H1 (cell line): Measurements from ENCODE around the gene TOR1AIP1. TPM values are rescaled to one million over a fixed set of nuclear protein-coding genes. Genes with fewer than 3 reads are reported as not detected.

Experiments
- CTCF ChIA-PET: fragments of 300-600 bp; sonication (Branson Sonifier 250); formaldehyde crosslinking; loops from one replicate; lab custom pipeline; 2021; ENCODE audit not compliant: partially characterized antibody; lab: Charles Lee
- POLR2A ChIA-PET: fragments of 300-600 bp; sonication (Branson Sonifier 250); formaldehyde crosslinking; loops from one replicate; lab custom pipeline; 2021; ENCODE audit warnings: inconsistent platforms; ENCODE audit not compliant: partially characterized antibody; lab: Charles Lee
- DNase-seq, 2 experiments: peaks; one replicate each; pipeline versions ENCODE4 v3.0.0 to v3.0.0-alpha.2; 2010 to 2022; ENCODE audit warnings: low spot score in 2 of 2, low read depth in 1 of 2, mixed read lengths in 1 of 2
- FAIRE-seq: peaks from 2 replicates; lab custom pipeline; 2011; peaks lifted over from hg19 to GRCh38; lab: Jason Lieb, UNC
- H2AFZ ChIP-seq: 2 replicates; pipeline ENCODE4 v1.8.1; 2012; ENCODE audit warnings: low read length, inconsistent platforms
- H2AK5ac ChIP-seq: 2 replicates; pipeline ENCODE4 v1.6.1; 2013; ENCODE audit warnings: low read depth, low read length
- H2BK120ac ChIP-seq: replicated peaks from 2 replicates; pipeline ENCODE3; 2013; ENCODE audit warnings: low read depth, low read length, inconsistent platforms
- H2BK12ac ChIP-seq: 2 replicates; pipeline ENCODE4 v1.6.1; 2013; ENCODE audit warnings: low read depth, low read length
- H2BK15ac ChIP-seq: 2 replicates; pipeline ENCODE4 v1.6.1; 2013; ENCODE audit warnings: low read length
- H2BK20ac ChIP-seq: 2 replicates; pipeline ENCODE4 v1.6.1; 2013; ENCODE audit warnings: low read length
- H2BK5ac ChIP-seq: 2 replicates; pipeline ENCODE4 v1.6.1; 2013; ENCODE audit warnings: low read depth, low read length
- H3K14ac ChIP-seq: 2 replicates; pipeline ENCODE4 v1.6.1; 2013; ENCODE audit warnings: inconsistent platforms; ENCODE audit not compliant: insufficient read length
- H3K18ac ChIP-seq: 2 replicates; pipeline ENCODE4 v1.6.1; 2013; ENCODE audit warnings: low read length; ENCODE audit errors: extremely low read depth
- H3K23ac ChIP-seq: 2 replicates; pipeline ENCODE4 v1.6.1; 2013; ENCODE audit warnings: inconsistent platforms; ENCODE audit not compliant: insufficient read length
- H3K23me2 ChIP-seq: 2 replicates; pipeline ENCODE4 v1.6.1; 2013; ENCODE audit warnings: low read depth, low read length
- H3K27ac ChIP-seq: 2 replicates; pipeline ENCODE4 v1.6.1; 2011; ENCODE audit warnings: low read depth, low read length, inconsistent platforms
- H3K27me3 ChIP-seq, 4 experiments: replicated peaks in 1 of 4; 1 replicate in 1 of 4; 2 replicates in 3 of 4; pipeline versions ENCODE4 v1.6.1 to v1.8.1; 2011 to 2013; ENCODE audit warnings: low read length in 3 of 4, mild to moderate bottlenecking in 3 of 4, inconsistent platforms in 2 of 4, mixed read lengths in 2 of 4, moderate library complexity in 1 of 4; ENCODE audit not compliant: control insufficient read depth in 3 of 4, insufficient read depth in 3 of 4; ENCODE audit errors: extremely low read depth in 1 of 4
- H3K36me3 ChIP-seq, 4 experiments: 2 replicates each; pipeline versions ENCODE4 v1.6.1 to v1.8.1; 2011 to 2013; ENCODE audit warnings: mild to moderate bottlenecking in 4 of 4, low read length in 3 of 4, moderate library complexity in 2 of 4, control low read depth in 1 of 4, inconsistent platforms in 1 of 4; ENCODE audit not compliant: insufficient read depth in 4 of 4, control insufficient read depth in 2 of 4
- H3K4ac ChIP-seq: replicated peaks from 2 replicates; pipeline ENCODE3; 2013; ENCODE audit warnings: low read length, low read depth, mixed read lengths, inconsistent platforms; ENCODE audit not compliant: insufficient read length
- H3K4me1 ChIP-seq, 4 experiments: replicated peaks in 1 of 4; 1 replicate in 1 of 4; 2 replicates in 3 of 4; pipeline versions ENCODE4 v1.6.1 to v1.8.1; 2011 to 2013; ENCODE audit warnings: low read length in 3 of 4, inconsistent platforms in 2 of 4, mixed read lengths in 1 of 4; ENCODE audit not compliant: insufficient read depth in 4 of 4, control insufficient read depth in 3 of 4
- H3K4me2 ChIP-seq, 2 experiments: 2 replicates each; pipeline versions ENCODE4 v1.6.1 to v1.8.1; 2011 to 2013; ENCODE audit warnings: low read depth in 2 of 2, low read length in 2 of 2, control low read depth in 1 of 2, inconsistent platforms in 1 of 2, mild to moderate bottlenecking in 1 of 2; ENCODE audit not compliant: insufficient read depth in 1 of 2
- H3K4me3 ChIP-seq, 4 experiments: fragments of 200-600, 300-600 bp in 1 of 4; sonication (generic), shearing (Covaris generic), sonication (Bioruptor Twin) in 1 of 4; 2 replicates each; pipeline versions ENCODE4 v1.5.1 to v1.8.1; 2011 to 2016; ENCODE audit warnings: low read length in 4 of 4, low read depth in 3 of 4, control low read depth in 2 of 4, inconsistent platforms in 2 of 4, mild to moderate bottlenecking in 2 of 4, mixed read lengths in 1 of 4, moderate library complexity in 1 of 4; ENCODE audit not compliant: insufficient read depth in 2 of 4; ENCODE audit errors: extremely low read depth in 1 of 4
- H3K56ac ChIP-seq: replicated peaks from 2 replicates; pipeline ENCODE3; 2013; ENCODE audit warnings: low read depth, mild to moderate bottlenecking, mixed read lengths, low read length, inconsistent platforms; ENCODE audit not compliant: insufficient read length
- H3K79me1 ChIP-seq: 2 replicates; pipeline ENCODE4 v1.6.1; 2013; ENCODE audit warnings: low read depth, low read length, control low read depth
- H3K79me2 ChIP-seq, 2 experiments: 2 replicates each; pipeline versions ENCODE4 v1.6.1 to v1.8.1; 2012 to 2013; ENCODE audit warnings: low read length in 2 of 2, mild to moderate bottlenecking in 2 of 2, inconsistent platforms in 1 of 2; ENCODE audit not compliant: insufficient read depth in 2 of 2, control insufficient read depth in 1 of 2
- H3K9ac ChIP-seq, 4 experiments: replicated peaks in 1 of 4; 1 replicate in 1 of 4; 2 replicates in 3 of 4; pipeline versions ENCODE4 v1.6.1 to v1.8.1; 2011 to 2013; ENCODE audit warnings: low read depth in 3 of 4, low read length in 3 of 4, control low read depth in 2 of 4, mild to moderate bottlenecking in 2 of 4, moderate library complexity in 2 of 4, inconsistent platforms in 1 of 4; ENCODE audit errors: extremely low read depth in 1 of 4
- H3K9me3 ChIP-seq, 2 experiments: 2 replicates each; pipeline versions ENCODE4 v1.6.1 to v1.8.1; 2012 to 2013; ENCODE audit warnings: mild to moderate bottlenecking in 2 of 2, moderate library complexity in 2 of 2, control low read depth in 1 of 2, inconsistent platforms in 1 of 2, low read depth in 1 of 2, low read length in 1 of 2, mixed read lengths in 1 of 2; ENCODE audit not compliant: insufficient read depth in 2 of 2
- H4K20me1 ChIP-seq, 2 experiments: replicated peaks in 1 of 2; 2 replicates each; pipeline versions ENCODE3 to v1.8.1; 2011 to 2013; ENCODE audit warnings: inconsistent platforms in 2 of 2, low read length in 2 of 2, mild to moderate bottlenecking in 1 of 2; ENCODE audit not compliant: insufficient read depth in 2 of 2, control insufficient read depth in 1 of 2
- H4K5ac ChIP-seq: 2 replicates; pipeline ENCODE4 v1.6.1; 2013; ENCODE audit warnings: low read length, low read depth, mixed read lengths, inconsistent platforms; ENCODE audit not compliant: insufficient read length
- H4K8ac ChIP-seq: 2 replicates; pipeline ENCODE4 v1.8.0; 2013; ENCODE audit warnings: mild to moderate bottlenecking, moderate library complexity, low read length, inconsistent platforms; ENCODE audit not compliant: insufficient read depth; ENCODE audit errors: extremely low read depth
- H4K91ac ChIP-seq: replicated peaks from 2 replicates; pipeline ENCODE3; 2013; ENCODE audit warnings: low read length, mixed read lengths, inconsistent platforms; ENCODE audit not compliant: insufficient read length
- BACH1 ChIP-seq: IDR thresholded peaks from 2 replicates; pipeline ENCODE4 v1.6.1; 2012; ENCODE audit warnings: low read length, improper control_type of control experiment
- CEBPB ChIP-seq: IDR thresholded peaks from 2 replicates; pipeline ENCODE4 v1.6.1; 2012; ENCODE audit warnings: low read depth, low read length
- JUN ChIP-seq: IDR thresholded peaks from 2 replicates; pipeline ENCODE4 v1.6.1; 2011; ENCODE audit warnings: low read depth, mild to moderate bottlenecking, improper control_type of control experiment, low read length
- KDM1A ChIP-seq: fragments of 200-600, 300-600 bp; sonication (generic); IDR thresholded peaks from 2 replicates; pipeline ENCODE4 v1.7.1; 2016; ENCODE audit warnings: mild to moderate bottlenecking, low read length, borderline replicate concordance
- POLR2AphosphoS5 ChIP-seq: IDR thresholded peaks from 2 replicates; pipeline ENCODE4 v1.6.1; 2011; ENCODE audit warnings: low read depth, low read length
- POU5F1 ChIP-seq: IDR thresholded peaks from 2 replicates; pipeline ENCODE4 v1.6.1; 2011; ENCODE audit warnings: low read depth, mild to moderate bottlenecking, low read length, moderate library complexity
- SP1 ChIP-seq: IDR thresholded peaks from 2 replicates; pipeline ENCODE4 v1.6.1; 2011; ENCODE audit warnings: low read depth, low read length
- SUZ12 ChIP-seq: fragments of 200-600 bp; sonication (generic); IDR thresholded peaks from 2 replicates; pipeline ENCODE4 v1.6.1; 2012; ENCODE audit warnings: mild to moderate bottlenecking, inconsistent platforms, low read length, moderate library complexity, mixed read lengths
- TAF1 ChIP-seq: IDR thresholded peaks from 2 replicates; pipeline ENCODE4 v1.6.1; 2011; ENCODE audit warnings: mild to moderate bottlenecking, low read depth, low read length
- ZNF274 ChIP-seq: IDR thresholded peaks from 2 replicates; pipeline ENCODE4 v1.7.0; 2012; ENCODE audit warnings: low read length, borderline replicate concordance; ENCODE audit errors: extremely low read depth
- WGBS, 2 experiments: shearing (Covaris generic) in 1 of 2; methylation state at CpG; one replicate each; pipeline versions ENCODE4 v1.1.6 to v1.1.7; 2013 to 2015; ENCODE audit warnings: low lambda C conversion rate in 2 of 2, mixed read lengths in 2 of 2, inconsistent platforms in 1 of 2, low coverage in 1 of 2, missing lambda C conversion rate in 1 of 2; ENCODE audit not compliant: insufficient replicate concordance in 2 of 2, insufficient coverage in 1 of 2, insufficient read length in 1 of 2; ENCODE audit errors: extremely low coverage in 1 of 2, missing lambda C conversion rate in 1 of 2; 5-methylcytosine and 5-hydroxymethylcytosine counted together
- polyA plus RNA-seq, 7 experiments: library from polyadenylated mRNA; depleted of rRNA in 3 of 7; stranded (reverse) in 5 of 7; unstranded in 2 of 7; fragments of >200 nt in 5 of 7; fragments of 200-250 nt in 2 of 7; gene quantifications; 1 replicate in 5 of 7; 2 replicates in 1 of 7; 4 replicates in 1 of 7; pipeline versions ENCODE4 v1.2.1 to v1.2.3, GENCODE V29; 2011 to 2013; ENCODE audit warnings: missing spikeins in 2 of 7, mixed read lengths in 2 of 7
- total RNA-seq: library from RNA; stranded (reverse); fragmentation: NEBNext Ultra II Directional; extraction: Animal tissue kit (Norgen Biotek cat#: 25700); gene quantifications from 2 replicates; pipeline ENCODE4 v1.2.1, GENCODE V29; 2021
- TF ChIP-seq, protein P1 (sequence below): IDR thresholded peaks from 2 replicates; pipeline ENCODE4 v1.6.1; 2011; ENCODE audit warnings: low read depth, mild to moderate bottlenecking, low read length; ENCODE audit not compliant: insufficient read depth
- TF ChIP-seq, protein P2 (sequence below): IDR thresholded peaks from 2 replicates; pipeline ENCODE4 v1.6.1; 2012; ENCODE audit warnings: inconsistent platforms

TOR1AIP1 gene
- total and polyA plus RNA-seq, 2 of the 8 experiments (the other 6 are each of a cell fraction or from before 2014, with no cell fraction given): 5.7 to 22.8 TPM

DNA sequence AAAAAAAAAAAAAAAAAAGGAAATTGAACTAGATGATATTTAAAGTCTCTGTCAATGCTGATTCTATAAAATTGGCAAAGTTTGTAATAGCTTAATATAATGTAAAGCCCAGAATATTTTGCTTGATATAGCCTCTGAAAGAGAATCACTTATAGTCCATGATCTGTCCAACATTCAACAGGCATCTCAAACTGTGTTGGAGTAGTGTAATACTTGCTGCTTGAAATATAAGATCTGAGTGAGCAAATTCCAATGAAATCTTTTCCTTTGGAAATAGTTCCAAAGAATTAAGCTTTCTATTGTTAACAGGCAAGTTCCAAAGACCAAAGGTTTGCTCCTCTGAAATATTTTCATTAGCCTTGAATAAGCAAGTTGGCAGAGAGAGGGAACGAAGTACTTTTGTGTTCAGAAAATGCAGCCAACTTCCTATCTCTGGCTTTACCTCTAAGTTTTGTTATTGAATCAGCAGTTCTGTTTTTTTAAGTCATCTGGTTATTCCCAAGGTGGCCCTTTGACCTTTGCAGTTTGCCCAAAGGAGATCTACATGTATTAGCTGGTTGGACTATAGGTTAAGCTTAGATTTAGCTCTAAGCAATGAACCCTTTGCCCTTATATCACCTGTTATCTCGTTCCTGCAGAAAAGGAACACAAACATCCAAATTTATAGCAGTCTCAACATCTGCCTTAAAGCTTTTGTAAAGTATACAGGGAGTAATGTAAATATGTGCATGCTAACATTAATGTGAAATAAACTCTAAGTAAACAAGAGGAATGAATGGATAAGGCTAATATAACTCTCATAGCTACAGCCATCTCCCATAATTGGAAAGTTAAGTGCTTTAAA is 48.1 kb downstream of the TOR1AIP1 start:
- DNase-seq (no peak), FAIRE-seq (no peak)
- H3K9ac ChIP-seq: no peak overlapping the region
- no peak overlapping the region for H2BK15ac ChIP-seq
- POLR2A ChIA-PET: interaction anchor here (0.7 kb wide), 1 partner anchor 47 kb away, joined by 4 read pairs; no protein-coding TSS in a partner anchor
- H3K23me2 ChIP-seq: no peaks in the 10 kb centered on the region
- no peak overlapping the region for H4K5ac ChIP-seq
- H3K27ac ChIP-seq: no peak overlapping the region
- no peak overlapping the region for H3K14ac ChIP-seq
- H2AFZ ChIP-seq: no peak overlapping the region
- no peaks in the 10 kb centered on the region for H3K79me2 ChIP-seq
- no peak overlapping the region for H2AK5ac ChIP-seq
- no peak overlapping the region for H3K4me2 ChIP-seq
- no peak overlapping the region for H3K18ac ChIP-seq
- H3K4me1 ChIP-seq: no peaks in the 10 kb centered on the region
- no peaks in the 10 kb centered on the region for H3K9me3 ChIP-seq
- no peak overlapping the region for H3K4ac ChIP-seq
- no peak overlapping the region for H2BK120ac ChIP-seq
- H4K20me1 ChIP-seq: no peaks in the 10 kb centered on the region
- H3K23ac ChIP-seq: no peak overlapping the region
- no peak overlapping the region for H4K8ac ChIP-seq
- CTCF ChIA-PET: interaction anchor here (0.9 kb wide), 1 partner anchor 15 kb away, joined by 3 read pairs; no protein-coding TSS in a partner anchor
- H2BK5ac ChIP-seq: no peak overlapping the region
- H3K36me3 ChIP-seq: no peaks in the 10 kb centered on the region
- no peaks in the 10 kb centered on the region for H3K79me1 ChIP-seq
- H2BK12ac ChIP-seq: no peak overlapping the region
- H4K91ac ChIP-seq: no peak overlapping the region
- 85% methylated on average over 2 of the region's 2 CpGs; no CpG with 5 or more reads in 1 of the 2 experiments for WGBS, 2 experiments
- H3K56ac ChIP-seq: no peak overlapping the region
- H3K27me3 ChIP-seq: peaks cover 0 to 1% (median 0%) of the 10 kb centered on the region in 4 experiments; a peak in 1 of 7 replicates
- H3K4me3 ChIP-seq: no peak overlapping the region
- H2BK20ac ChIP-seq: no peak overlapping the region
- no peak for TF ChIP-seq SUZ12
- no peak for TF ChIP-seq ZNF274
- no peak for TF ChIP-seq JUN
- no peak for TF ChIP-seq TAF1
- TF ChIP-seq POU5F1: no peak
- TF ChIP-seq, protein P1, sequence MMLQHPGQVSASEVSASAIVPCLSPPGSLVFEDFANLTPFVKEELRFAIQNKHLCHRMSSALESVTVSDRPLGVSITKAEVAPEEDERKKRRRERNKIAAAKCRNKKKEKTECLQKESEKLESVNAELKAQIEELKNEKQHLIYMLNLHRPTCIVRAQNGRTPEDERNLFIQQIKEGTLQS: no peak
- TF ChIP-seq, protein P2, sequence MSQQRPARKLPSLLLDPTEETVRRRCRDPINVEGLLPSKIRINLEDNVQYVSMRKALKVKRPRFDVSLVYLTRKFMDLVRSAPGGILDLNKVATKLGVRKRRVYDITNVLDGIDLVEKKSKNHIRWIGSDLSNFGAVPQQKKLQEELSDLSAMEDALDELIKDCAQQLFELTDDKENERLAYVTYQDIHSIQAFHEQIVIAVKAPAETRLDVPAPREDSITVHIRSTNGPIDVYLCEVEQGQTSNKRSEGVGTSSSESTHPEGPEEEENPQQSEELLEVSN: no peak
- no peak for TF ChIP-seq SP1
- no peak for TF ChIP-seq POLR2AphosphoS5
- no peak for TF ChIP-seq CEBPB
- no peak for TF ChIP-seq KDM1A
- no peak for TF ChIP-seq BACH1
